GOT3 (cell line): Measurements from ENCODE around the gene LEMD2.

ENCODE experiments used
- DNase-seq: peaks from one replicate; lab custom pipeline; 2025; ENCODE audit warnings: mixed read lengths; lab: John Stamatoyannopoulos, UW

LEMD2 gene

GRCh38 chr6:33819021-33819420, 30.1 kb upstream of the LEMD2 start:
- DNase-seq = no peak

DNA sequence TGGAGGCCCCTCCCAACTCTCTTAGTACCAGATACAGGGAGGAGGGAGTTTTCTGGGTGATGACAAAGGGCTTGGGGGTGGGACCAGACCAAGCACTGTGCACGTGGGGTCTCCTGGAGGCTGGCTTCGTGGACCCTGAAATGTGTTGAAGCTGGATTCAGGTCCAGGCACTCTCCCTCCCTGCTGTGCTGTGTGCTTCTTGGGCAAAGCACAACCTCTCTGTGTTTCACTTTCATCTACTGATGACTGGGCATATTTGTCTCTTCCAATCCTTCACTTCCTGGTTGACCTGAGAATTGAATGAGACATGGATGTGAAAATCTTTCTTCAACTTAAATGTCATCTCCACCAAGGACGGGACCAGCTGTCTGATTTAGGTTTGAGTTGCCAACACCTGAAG, 29.4 kb upstream of the LEMD2 start:
- DNase-seq = no peak

- DNase-seq = no peak
These were observed 28.6 kb upstream of the LEMD2 start for GRCh38 chr6:33817489-33817888.

- DNase-seq = no peak
These were observed 28.0 kb upstream of the LEMD2 start for GRCh38 chr6:33816911-33817310.

DNA sequence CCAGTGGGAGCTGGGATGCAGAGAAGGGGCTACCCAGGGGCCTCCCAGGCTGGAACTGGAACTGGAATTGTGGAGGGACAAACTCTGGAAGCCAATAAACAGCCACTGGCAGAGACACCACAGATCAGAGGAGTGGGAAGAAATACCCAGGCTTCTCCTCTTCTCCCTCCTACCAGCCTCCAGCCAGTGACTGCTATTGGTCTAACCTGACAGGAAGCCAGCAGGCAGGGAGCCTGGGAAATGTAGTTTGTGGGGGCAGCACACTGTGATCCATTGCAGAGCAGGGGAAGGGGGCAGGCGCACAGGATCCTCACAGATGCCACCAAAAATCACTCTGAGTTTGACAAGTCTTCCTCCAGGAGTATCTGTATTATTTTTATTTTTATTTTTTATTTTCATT, 26.9 kb upstream of the LEMD2 start:
- no peak for DNase-seq

DNA sequence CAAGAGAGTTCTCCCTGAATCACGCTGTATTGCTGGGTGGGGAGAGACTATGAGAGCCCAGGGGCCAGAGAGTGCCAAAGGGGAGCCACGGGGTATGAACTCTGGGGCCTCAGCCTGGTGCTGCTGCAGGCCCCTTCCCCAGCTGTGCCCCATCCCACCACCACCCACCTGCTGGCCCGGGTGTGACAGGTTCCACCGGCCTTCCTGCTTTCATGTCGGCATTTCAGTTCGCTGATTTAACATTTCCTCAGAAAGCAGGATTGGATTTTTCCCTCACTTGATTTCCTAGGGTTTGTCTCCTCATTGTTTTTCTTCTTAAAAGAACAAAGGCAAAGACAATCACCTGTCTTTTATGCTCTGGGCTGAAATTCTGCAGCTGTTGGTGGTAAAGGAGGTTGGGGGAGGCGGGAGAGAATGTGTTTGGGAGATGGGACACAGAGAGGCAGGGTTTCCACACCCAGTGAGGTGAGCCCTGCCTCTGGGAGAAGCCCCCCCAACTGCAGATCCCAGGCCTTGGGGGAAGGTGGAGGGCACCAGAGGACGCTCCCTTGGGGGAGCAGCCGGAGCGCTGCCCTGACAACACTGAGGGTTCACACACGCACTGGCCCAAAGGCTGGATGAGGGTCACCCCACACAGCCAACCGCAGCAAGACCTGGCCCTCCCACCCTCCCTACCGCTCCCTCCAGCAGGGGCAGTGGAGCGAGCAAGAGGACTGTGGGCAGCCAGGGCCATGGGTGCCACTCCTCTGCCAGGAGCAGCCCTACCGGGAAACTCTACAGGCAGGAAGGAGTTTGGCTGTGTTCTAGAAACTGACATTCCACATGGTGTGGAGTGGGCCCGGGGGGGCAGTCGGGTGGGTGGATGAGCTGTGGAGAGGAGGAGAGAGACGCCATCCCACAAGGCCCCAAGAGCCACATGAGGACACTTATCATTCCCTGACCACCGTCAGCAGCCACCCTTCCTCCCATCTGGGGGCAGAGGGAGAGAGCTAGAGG, 25.4 kb upstream of the LEMD2 start:
- no peak for DNase-seq

DNA sequence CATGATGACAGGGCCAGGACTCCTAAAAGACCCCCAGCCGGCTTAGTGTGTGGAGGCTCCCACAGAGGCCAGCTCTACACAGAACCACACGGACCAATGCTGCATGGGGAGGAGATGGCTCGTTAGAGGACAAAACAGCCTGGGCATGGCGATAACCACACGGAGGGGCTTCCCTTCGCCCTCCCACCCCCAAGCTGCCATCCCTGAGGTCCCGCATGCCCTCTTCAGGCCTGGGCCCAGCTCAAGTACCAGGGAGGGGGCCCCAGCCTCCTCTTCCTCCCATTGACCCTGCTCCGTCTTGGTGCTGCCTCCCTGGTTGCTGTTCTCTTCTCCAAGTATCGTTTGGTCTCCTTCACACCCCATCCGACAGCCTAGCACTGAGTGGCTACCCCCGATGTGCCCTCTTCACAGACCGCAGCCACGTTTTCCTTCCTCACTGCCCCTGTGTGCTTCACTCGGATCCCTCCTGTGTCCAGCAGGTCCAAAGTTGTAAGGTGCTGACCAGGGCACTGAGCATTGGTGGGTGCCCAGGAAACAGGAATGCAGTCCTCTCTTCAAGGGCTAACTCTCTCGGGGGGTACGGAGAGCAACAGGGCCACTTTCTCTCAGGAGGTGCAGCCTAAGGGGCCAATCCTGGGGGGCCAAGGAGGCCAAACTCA, 24.4 kb upstream of the LEMD2 start:
- no peak for DNase-seq

- DNase-seq = no peak
These were observed 23.7 kb upstream of the LEMD2 start for GRCh38 chr6:33812669-33813068.

DNA sequence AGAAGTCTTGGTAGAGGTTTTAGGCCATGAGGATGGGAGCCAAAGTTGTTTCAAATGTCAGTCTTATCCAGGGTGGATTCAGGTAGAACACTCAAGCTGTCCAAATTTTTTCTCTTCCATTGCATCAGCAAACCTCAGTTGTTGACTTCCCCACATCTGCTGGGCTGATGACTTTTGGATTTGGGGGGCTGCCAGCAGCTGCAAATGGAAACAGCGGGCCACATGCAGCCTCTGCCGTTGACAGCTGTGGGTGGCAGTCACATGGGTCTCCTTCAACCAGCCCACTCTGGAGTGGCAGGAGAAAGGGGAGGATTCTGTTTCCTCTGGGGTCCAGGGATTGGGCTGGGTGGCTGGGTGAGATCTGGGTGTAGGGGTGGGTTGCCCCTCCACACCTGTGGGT, 20.7 kb upstream of the LEMD2 start:
- no peak for DNase-seq

- DNase-seq = no peak
These were observed 19.8 kb upstream of the LEMD2 start for GRCh38 chr6:33808641-33809180.

- DNase-seq = no peak
These were observed 18.7 kb upstream of the LEMD2 start for GRCh38 chr6:33807606-33808005.

GRCh38 chr6:33806841-33807240, 17.9 kb upstream of the LEMD2 start:
- no peak for DNase-seq

DNA sequence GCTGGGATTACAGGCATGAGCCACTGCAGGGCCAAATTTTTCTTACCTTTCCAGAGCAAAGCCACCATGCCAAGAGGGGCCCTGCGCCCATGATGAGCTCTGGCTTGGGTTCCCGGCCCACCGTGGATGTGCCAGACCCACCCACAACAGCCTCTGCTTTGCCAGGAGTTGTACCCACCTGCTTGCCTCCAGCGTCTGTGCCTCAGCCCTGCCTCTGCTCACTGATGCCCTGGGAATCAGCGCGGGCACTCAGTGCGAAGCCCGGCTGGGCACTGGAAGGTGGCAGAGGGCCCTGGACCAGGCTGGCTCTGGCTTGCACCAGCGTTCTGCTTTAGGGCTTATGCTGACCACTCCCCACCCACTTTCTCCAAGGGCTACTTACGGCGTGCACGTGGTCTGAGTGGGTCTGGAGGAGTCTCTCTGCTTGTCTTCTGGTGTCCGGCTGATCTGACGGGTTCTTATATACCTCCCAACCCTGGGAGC, 14.7 kb upstream of the LEMD2 start, which contains the start of gene MLN:
MLN (minus strand) TSS at position 433 of the 483 bp plus-strand sequence. CDS start 2,840 bp downstream, outside the sequence.
- DNase-seq = no peak

DNA sequence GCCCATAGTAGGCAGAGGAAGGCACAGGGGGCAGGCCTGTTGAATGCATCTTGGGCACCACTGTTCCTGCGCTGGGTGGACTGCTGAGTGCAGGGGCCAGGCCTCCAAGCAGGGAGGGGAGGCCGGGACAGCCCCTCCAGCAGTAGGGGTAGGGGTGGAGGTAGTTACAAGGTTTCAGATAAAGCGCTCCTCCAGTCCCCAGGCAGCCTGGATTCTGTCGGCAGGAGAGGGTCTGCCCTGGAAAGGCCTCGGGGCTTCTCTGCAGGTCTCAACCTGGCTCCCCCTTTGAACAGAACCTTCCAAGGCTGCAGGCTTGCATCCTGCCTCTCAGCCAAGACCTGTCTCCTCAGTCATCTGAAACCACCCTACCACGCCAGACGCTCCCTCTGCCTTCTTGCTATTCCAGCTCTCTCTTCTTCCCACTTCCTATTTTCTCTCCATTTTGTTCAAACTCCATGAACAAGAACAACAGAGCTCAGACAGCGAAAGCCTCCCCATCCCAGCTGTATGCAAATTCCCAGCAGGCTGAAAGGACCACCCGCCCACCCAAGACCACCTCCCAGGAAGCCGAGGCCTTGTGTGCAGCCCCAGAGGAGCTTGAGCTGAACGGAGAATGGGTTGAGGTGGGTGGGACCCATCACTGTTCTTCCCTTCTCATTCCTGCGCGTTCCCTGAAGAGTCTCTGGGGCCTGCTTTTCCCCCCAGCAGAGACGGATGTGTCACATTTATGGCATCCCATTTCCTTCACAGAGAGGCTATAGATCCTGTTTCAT, 13.4 kb upstream of the LEMD2 start:
- no peak for DNase-seq

- no peak for DNase-seq
These were observed 12.7 kb upstream of the LEMD2 start for GRCh38 chr6:33801611-33802010.

GRCh38 chr6:33800248-33800969, 11.5 kb upstream of the LEMD2 start:
- no peak for DNase-seq

GRCh38 chr6:33799454-33800113, 10.7 kb upstream of the LEMD2 start:
- DNase-seq = no peak

DNA sequence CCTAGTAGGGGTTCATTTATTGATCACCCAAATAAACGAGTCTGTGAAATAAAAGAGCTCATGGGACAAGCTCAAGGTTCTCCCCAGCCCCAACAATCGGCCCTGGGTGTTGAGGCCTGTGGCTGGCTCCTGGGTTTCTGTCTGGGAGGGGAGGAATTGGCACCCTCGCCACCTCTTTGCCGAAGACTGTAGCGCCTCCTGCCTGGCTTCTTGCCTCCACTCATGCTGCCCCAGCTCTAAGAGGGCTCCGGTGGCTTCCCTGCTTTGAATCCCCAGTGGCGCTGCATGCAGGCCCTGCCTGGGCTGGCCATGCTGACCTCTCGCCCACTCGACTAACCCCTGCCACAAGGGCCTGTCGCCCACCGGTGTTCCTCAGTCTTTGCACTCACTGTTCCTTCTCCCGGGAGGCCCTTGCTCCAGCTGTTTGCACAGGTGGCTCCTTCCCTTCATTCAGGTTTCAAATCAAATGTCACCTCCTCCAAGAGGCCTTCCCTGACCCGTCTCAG, 9.5 kb upstream of the LEMD2 start:
- DNase-seq = no peak

- DNase-seq = no peak
These were observed 8.9 kb upstream of the LEMD2 start for GRCh38 chr6:33797626-33798342.
